Measurements from ENCODE around the gene HNRNPL. TPM values are rescaled to one million over a fixed set of nuclear protein-coding genes. Genes with fewer than 3 reads are reported as not detected.
"Not testable (repeated sequence)": the region's sequence is repeated elsewhere in the genome, so short reads cannot be mapped to it uniquely, and the experiment has no call there.

HNRNPL gene
- polyA plus RNA-seq, 1 experiment, result 342 TPM

DNA sequence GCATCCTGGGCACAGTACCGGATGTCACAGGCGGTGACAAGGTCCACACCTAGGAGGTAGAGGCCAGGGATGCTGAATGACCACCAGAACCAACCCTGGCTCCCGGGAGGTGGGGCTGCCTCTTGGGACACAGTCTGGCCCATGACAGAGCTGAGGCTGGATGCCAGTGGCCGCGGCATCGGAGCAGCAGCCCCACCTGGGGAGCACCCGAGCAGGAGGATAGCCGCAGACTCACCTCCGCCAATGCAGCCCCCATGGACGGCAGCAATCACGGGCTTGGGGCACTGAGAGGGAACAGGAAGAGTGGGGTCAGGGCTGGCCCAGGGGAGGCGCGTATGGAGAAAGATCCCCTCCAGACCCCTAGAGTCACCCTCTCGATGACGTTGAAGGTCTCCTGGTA is 32.7 kb downstream of the HNRNPL start:
- POLR2A ChIA-PET, result no interaction called here
- no peak for DNase-seq (ENCODE audit: low read depth)
- Histone ChIP-seq H3K27me3 (ENCODE audit: control insufficient read depth, insufficient read depth, low read length) (no peaks in the 10 kb centered on the region), H3K36me3 (ENCODE audit: control insufficient read depth, insufficient read depth, low read length) (peaks cover 20% of the 10 kb centered on the region), H3K4me3 (ENCODE audit: low read depth, low read length) (no peak overlapping the region)
- TF ChIP-seq, protein P1, sequence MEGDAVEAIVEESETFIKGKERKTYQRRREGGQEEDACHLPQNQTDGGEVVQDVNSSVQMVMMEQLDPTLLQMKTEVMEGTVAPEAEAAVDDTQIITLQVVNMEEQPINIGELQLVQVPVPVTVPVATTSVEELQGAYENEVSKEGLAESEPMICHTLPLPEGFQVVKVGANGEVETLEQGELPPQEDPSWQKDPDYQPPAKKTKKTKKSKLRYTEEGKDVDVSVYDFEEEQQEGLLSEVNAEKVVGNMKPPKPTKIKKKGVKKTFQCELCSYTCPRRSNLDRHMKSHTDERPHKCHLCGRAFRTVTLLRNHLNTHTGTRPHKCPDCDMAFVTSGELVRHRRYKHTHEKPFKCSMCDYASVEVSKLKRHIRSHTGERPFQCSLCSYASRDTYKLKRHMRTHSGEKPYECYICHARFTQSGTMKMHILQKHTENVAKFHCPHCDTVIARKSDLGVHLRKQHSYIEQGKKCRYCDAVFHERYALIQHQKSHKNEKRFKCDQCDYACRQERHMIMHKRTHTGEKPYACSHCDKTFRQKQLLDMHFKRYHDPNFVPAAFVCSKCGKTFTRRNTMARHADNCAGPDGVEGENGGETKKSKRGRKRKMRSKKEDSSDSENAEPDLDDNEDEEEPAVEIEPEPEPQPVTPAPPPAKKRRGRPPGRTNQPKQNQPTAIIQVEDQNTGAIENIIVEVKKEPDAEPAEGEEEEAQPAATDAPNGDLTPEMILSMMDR (IDR thresholded peaks at IDR 0.05; ENCODE audit: insufficient read depth, low read depth, low read length), result no peak
- CTCF ChIA-PET, result interaction anchor here (0.7 to 0.8 kb wide), 2 partner anchors 61 to 183 kb away, joined by 3 read pairs; partner anchors contain the start of gene RINL

GRCh38 chr19:38816131-38816750 is 33.5 kb downstream of the HNRNPL start:
- no peak overlapping the region for H3K4me3 ChIP-seq (ENCODE audit: low read depth, low read length)
- H3K36me3 ChIP-seq (ENCODE audit: control insufficient read depth, insufficient read depth, low read length), result peaks cover 18% of the 10 kb centered on the region
- CTCF ChIA-PET, result interaction anchor here (0.7 kb wide), 1 partner anchor 61 kb away, joined by 3 read pairs; the partner anchor contains the start of gene RINL
- H3K27me3 ChIP-seq (ENCODE audit: control insufficient read depth, insufficient read depth, low read length), result no peaks in the 10 kb centered on the region
- TF ChIP-seq, protein P1 (IDR thresholded peaks at IDR 0.05; ENCODE audit: insufficient read depth, low read depth, low read length), result no peak
- DNase-seq (ENCODE audit: low read depth), result no peak
- POLR2A ChIA-PET, result no interaction called here

- CTCF ChIA-PET, result no interaction called here
These were observed 34.5 kb downstream of the HNRNPL start for GRCh38 chr19:38815059-38816001.

DNA sequence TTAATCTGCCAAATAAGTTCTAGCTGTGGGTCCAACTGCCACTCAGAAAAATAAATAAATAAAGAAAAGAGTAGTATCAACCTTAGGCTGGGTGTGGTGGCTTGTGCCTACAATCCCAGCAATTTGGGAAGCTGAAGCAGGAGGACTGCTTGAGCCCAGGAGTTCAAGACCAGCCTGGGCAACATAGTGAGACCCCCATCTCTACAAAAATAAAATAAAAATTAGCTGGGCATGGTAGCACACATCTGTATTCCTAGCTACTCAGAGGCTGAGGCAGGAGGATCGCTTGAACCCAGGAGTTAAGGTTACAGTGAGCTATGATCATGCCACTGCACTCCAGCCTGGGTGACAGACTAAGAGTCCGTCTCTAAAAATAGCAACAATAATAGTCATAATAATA is 35.9 kb downstream of the HNRNPL start:
- DNase-seq (ENCODE audit: low read depth); H3K27me3 ChIP-seq (ENCODE audit: control insufficient read depth, insufficient read depth, low read length); POLR2A ChIA-PET; CTCF ChIA-PET; H3K4me3 ChIP-seq (ENCODE audit: low read depth, low read length): not testable (repeated sequence)
- peaks cover 17% of the 10 kb centered on the region for H3K36me3 ChIP-seq (ENCODE audit: control insufficient read depth, insufficient read depth, low read length)

More at GRCh38 chr19:38815059-38816001, 34.5 kb downstream of the HNRNPL start:
- Histone ChIP-seq H3K4me3 (ENCODE audit: low read depth, low read length) (no peak overlapping the region), H3K27me3 (ENCODE audit: control insufficient read depth, insufficient read depth, low read length) (no peaks in the 10 kb centered on the region), H3K36me3 (ENCODE audit: control insufficient read depth, insufficient read depth, low read length) (peaks cover 17% of the 10 kb centered on the region)
- DNase-seq (ENCODE audit: low read depth), result no peak
- TF ChIP-seq, protein P1 (IDR thresholded peaks at IDR 0.05; ENCODE audit: insufficient read depth, low read depth, low read length), result no peak
- POLR2A ChIA-PET, result no interaction called here

GRCh38 chr19:38813323-38813722 is 36.5 kb downstream of the HNRNPL start:
- no peak for DNase-seq (ENCODE audit: low read depth)
- POLR2A ChIA-PET, result no interaction called here
- no peaks in the 10 kb centered on the region for H3K27me3 ChIP-seq (ENCODE audit: control insufficient read depth, insufficient read depth, low read length)
- H3K36me3 ChIP-seq (ENCODE audit: control insufficient read depth, insufficient read depth, low read length), result peaks cover 17% of the 10 kb centered on the region
- TF ChIP-seq, protein P1 (IDR thresholded peaks at IDR 0.05; ENCODE audit: insufficient read depth, low read depth, low read length), result no peak
- no peak overlapping the region for H3K4me3 ChIP-seq (ENCODE audit: low read depth, low read length)
- CTCF ChIA-PET, result interaction anchor here (1.0 kb wide), 1 partner anchor 14 kb away, joined by 3 read pairs; no protein-coding TSS in a partner anchor
